Measurements from ENCODE around the gene TTBK1.

DNA sequence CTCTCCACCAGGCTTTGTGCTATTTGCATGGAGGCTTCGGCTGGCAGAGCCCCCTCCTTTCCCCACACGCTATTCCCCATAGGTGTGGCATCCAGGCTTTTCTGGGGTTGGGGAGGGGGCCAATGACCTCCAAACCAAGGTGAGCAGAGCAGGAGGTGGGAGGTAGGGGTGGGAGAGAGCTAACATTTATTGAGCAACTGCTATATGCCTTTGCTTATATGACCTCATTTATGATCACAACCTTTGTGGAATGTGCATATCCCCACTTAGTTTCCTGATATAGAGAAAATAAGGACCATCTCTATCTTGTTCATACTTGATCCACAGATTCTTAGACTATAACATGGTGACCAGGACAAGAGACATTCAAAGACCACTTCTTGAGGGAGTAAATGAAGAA, 37.0 kb downstream of the TTBK1 start:
- TF ChIP-seq, protein P1, sequence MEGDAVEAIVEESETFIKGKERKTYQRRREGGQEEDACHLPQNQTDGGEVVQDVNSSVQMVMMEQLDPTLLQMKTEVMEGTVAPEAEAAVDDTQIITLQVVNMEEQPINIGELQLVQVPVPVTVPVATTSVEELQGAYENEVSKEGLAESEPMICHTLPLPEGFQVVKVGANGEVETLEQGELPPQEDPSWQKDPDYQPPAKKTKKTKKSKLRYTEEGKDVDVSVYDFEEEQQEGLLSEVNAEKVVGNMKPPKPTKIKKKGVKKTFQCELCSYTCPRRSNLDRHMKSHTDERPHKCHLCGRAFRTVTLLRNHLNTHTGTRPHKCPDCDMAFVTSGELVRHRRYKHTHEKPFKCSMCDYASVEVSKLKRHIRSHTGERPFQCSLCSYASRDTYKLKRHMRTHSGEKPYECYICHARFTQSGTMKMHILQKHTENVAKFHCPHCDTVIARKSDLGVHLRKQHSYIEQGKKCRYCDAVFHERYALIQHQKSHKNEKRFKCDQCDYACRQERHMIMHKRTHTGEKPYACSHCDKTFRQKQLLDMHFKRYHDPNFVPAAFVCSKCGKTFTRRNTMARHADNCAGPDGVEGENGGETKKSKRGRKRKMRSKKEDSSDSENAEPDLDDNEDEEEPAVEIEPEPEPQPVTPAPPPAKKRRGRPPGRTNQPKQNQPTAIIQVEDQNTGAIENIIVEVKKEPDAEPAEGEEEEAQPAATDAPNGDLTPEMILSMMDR (IDR thresholded peaks at IDR 0.05; ENCODE audit: insufficient read depth, low read length) = no peak
- TF ChIP-seq, protein P2, sequence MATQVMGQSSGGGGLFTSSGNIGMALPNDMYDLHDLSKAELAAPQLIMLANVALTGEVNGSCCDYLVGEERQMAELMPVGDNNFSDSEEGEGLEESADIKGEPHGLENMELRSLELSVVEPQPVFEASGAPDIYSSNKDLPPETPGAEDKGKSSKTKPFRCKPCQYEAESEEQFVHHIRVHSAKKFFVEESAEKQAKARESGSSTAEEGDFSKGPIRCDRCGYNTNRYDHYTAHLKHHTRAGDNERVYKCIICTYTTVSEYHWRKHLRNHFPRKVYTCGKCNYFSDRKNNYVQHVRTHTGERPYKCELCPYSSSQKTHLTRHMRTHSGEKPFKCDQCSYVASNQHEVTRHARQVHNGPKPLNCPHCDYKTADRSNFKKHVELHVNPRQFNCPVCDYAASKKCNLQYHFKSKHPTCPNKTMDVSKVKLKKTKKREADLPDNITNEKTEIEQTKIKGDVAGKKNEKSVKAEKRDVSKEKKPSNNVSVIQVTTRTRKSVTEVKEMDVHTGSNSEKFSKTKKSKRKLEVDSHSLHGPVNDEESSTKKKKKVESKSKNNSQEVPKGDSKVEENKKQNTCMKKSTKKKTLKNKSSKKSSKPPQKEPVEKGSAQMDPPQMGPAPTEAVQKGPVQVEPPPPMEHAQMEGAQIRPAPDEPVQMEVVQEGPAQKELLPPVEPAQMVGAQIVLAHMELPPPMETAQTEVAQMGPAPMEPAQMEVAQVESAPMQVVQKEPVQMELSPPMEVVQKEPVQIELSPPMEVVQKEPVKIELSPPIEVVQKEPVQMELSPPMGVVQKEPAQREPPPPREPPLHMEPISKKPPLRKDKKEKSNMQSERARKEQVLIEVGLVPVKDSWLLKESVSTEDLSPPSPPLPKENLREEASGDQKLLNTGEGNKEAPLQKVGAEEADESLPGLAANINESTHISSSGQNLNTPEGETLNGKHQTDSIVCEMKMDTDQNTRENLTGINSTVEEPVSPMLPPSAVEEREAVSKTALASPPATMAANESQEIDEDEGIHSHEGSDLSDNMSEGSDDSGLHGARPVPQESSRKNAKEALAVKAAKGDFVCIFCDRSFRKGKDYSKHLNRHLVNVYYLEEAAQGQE (IDR thresholded peaks at IDR 0.05; ENCODE audit: insufficient replicate concordance, low read depth) = no peak
- TF ChIP-seq POLR2AphosphoS5 (IDR thresholded peaks at IDR 0.05; ENCODE audit: low read depth) (no peak), GABPA (IDR thresholded peaks at IDR 0.05; ENCODE audit: low read depth) (no peak), SPI1 (IDR thresholded peaks at IDR 0.05; ENCODE audit: borderline replicate concordance, low read depth) (no peak)
